HEK293T (cell line): ENCODE results near the gene MPPE1.
"Not testable (repeated sequence)": the region's sequence is repeated elsewhere in the genome, so short reads cannot be mapped to it uniquely, and the experiment has no call there.

Experiments used
- CTCF ChIA-PET: fragments of 350-600 bp; formaldehyde crosslinking; extraction: SDS; loops from one replicate; lab custom pipeline; 2021; ENCODE audit warnings: antibody characterized with exemption, inconsistent platforms; lab: Yijun Ruan, JAX
- POLR2A ChIA-PET: fragments of 350-600 bp; formaldehyde crosslinking; extraction: SDS; loops from one replicate; lab custom pipeline; 2020; ENCODE audit warnings: antibody characterized with exemption, inconsistent platforms; lab: Yijun Ruan, JAX
- DNase-seq: peaks from one replicate; pipeline ENCODE4 v3.0.0; 2012; ENCODE audit warnings: mixed read lengths; ENCODE audit errors: extremely low spot score
- ARNT ChIP-seq: fragments of 450-650 bp; IDR thresholded peaks from 2 replicates; pipeline ENCODE4 v1.6.1; 2017; ENCODE audit warnings: mild to moderate bottlenecking
- BHLHE40 ChIP-seq: fragments of 450-650 bp; IDR thresholded peaks from 2 replicates; pipeline ENCODE4 v1.6.1; 2016; ENCODE audit warnings: mild to moderate bottlenecking, moderate library complexity, borderline replicate concordance
- CTBP1 ChIP-seq: fragments of 450-650 bp; IDR thresholded peaks from 2 replicates; pipeline ENCODE4 v1.6.1; 2016; ENCODE audit warnings: borderline replicate concordance
- ELF4 ChIP-seq: fragments of 450-650 bp; IDR thresholded peaks from 2 replicates; pipeline ENCODE4 v1.6.1; 2017; ENCODE audit warnings: antibody characterized with exemption
- FOXA1 ChIP-seq: fragments of 450-650 bp; IDR thresholded peaks from 2 replicates; pipeline ENCODE4 v1.6.1; 2016; ENCODE audit warnings: mild to moderate bottlenecking
- FOXK2 ChIP-seq: fragments of 450-650 bp; IDR thresholded peaks from 2 replicates; pipeline ENCODE4 v1.6.1; 2016; ENCODE audit warnings: mild to moderate bottlenecking
- FOXM1 ChIP-seq: fragments of 450-650 bp; IDR thresholded peaks from 2 replicates; pipeline ENCODE4 v1.6.1; 2017; ENCODE audit warnings: mild to moderate bottlenecking, borderline replicate concordance
- HDGF ChIP-seq: fragments of 450-650 bp; IDR thresholded peaks from 2 replicates; pipeline ENCODE4 v1.6.1; 2017; ENCODE audit warnings: antibody characterized with exemption, borderline replicate concordance
- L3MBTL2 ChIP-seq: fragments of 450-650 bp; conservative IDR thresholded peaks from 2 replicates; pipeline ENCODE4 v1.6.1; 2016; ENCODE audit warnings: mild to moderate bottlenecking
- LEF1 ChIP-seq: fragments of 450-650 bp; IDR thresholded peaks from 2 replicates; pipeline ENCODE4 v1.6.1; 2017; ENCODE audit warnings: mild to moderate bottlenecking, borderline replicate concordance
- NFRKB ChIP-seq: fragments of 450-650 bp; IDR thresholded peaks from 2 replicates; pipeline ENCODE4 v1.6.1; 2016; ENCODE audit warnings: mild to moderate bottlenecking, moderate library complexity
- PKNOX1 ChIP-seq: fragments of 450-650 bp; IDR thresholded peaks from 2 replicates; pipeline ENCODE4 v1.6.1; 2016
- SP1 ChIP-seq: fragments of 450-650 bp; IDR thresholded peaks from 2 replicates; pipeline ENCODE4 v1.6.1; 2017
- SUZ12 ChIP-seq: fragments of 450-650 bp; IDR thresholded peaks from 2 replicates; pipeline ENCODE4 v1.6.1; 2016; ENCODE audit warnings: mild to moderate bottlenecking
- TARDBP ChIP-seq: fragments of 450-650 bp; IDR thresholded peaks from 2 replicates; pipeline ENCODE4 v1.6.1; 2016
- ZNF384 ChIP-seq: fragments of 450-650 bp; IDR thresholded peaks from 2 replicates; pipeline ENCODE4 v1.6.1; 2016

The MPPE1 gene

GRCh38 chr18:11906176-11906575, 1.9 kb downstream of the MPPE1 start:
- TF ChIP-seq NFRKB (no peak), BHLHE40 (no peak), SP1 (no peak), HDGF (no peak), SUZ12 (no peak), LEF1 (no peak), FOXK2 (no peak), TARDBP (no peak), ZNF384 (no peak), ARNT (no peak), ELF4 (no peak), FOXM1 (no peak), FOXA1 (no peak), PKNOX1 (no peak), CTBP1 (no peak), L3MBTL2 (no peak)
- DNase-seq, result no peak
- ChIA-PET POLR2A (no interaction called here), CTCF (no interaction called here)

GRCh38 chr18:11905613-11906012, 2.5 kb downstream of the MPPE1 start:
- ChIA-PET CTCF (no interaction called here), POLR2A (no interaction called here)

DNA sequence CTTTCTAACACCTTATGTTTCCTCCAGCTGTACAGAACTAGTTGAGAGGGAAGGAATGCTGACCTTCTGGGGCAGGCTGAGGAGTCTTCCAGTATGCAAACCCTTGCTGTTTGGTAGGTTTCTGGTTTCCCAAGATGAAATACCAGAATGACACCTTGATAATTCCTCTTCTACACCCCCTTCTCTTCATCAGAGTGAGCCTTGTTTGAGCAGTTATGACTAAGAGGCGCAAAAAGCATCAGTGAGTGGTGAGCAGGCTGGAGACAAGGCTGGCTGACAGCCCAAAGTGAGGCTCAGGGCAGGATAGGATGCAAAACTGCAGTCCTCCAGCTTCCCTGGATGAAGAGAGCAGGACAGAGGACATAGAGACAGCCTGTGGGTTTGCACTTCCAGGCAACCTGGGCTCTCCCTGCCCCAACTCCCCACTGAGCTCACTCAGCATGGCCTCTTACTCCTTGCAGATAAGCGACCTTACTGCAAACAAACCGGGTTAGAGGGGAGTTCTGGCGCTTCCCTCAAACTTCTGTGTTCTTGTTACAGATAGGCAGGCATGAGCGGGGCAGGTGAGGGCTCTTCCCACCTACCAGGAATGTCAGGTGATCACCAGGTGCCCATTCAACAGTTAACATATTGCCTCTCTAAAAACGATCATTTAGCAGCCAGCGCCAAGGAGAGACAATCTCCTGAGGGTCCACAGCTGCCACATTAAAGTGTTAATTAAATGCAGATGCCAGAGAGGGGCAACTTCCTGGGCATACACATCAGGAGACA, 5.4 kb downstream of the MPPE1 start:
- ChIA-PET CTCF (no interaction called here), POLR2A (no interaction called here)
- TF ChIP-seq PKNOX1 (no peak), SUZ12 (no peak), LEF1 (no peak)
- DNase-seq, result no peak

More at GRCh38 chr18:11905613-11906012, 2.5 kb downstream of the MPPE1 start:
- no peak for DNase-seq
- no peak for TF ChIP-seq FOXK2

DNA sequence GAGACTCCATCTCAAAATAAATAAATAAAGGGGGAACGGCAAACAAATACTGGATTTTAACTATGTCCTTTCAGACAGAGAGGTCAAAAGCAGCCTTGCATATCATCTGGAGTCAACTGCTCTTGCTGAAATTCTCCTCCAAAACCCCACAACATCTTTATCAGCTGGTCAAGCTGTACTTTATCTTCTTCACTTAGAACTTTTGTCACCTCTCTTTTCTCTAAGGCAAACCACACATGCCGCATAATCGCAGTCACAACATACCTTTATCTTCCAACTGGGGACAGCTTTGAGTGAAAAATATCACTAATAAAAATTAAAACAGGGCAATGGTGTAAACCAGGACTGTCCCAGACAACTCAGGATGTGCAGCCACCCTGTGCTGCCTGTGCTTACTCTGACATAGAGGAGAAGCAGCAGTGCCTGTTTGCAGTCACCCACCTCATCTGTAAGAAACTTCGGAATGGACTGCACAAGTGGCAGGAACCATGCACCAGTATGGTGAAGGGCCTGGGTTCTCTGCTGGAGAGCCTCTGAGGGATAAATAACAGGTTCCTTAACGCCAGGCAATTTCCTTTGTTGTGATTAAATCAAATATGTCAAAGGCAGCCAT, 6.2 kb downstream of the MPPE1 start:
- TF ChIP-seq HDGF, result no peak
- no peak for TF ChIP-seq PKNOX1
- no peak for TF ChIP-seq FOXA1
- TF ChIP-seq SP1, result no peak
- no peak for TF ChIP-seq ZNF384
- no peak for TF ChIP-seq BHLHE40
- TF ChIP-seq ELF4, result no peak
- no peak for TF ChIP-seq TARDBP
- TF ChIP-seq CTBP1, result no peak
- POLR2A ChIA-PET, result no interaction called here
- DNase-seq, result no peak
- CTCF ChIA-PET, result no interaction called here

DNA sequence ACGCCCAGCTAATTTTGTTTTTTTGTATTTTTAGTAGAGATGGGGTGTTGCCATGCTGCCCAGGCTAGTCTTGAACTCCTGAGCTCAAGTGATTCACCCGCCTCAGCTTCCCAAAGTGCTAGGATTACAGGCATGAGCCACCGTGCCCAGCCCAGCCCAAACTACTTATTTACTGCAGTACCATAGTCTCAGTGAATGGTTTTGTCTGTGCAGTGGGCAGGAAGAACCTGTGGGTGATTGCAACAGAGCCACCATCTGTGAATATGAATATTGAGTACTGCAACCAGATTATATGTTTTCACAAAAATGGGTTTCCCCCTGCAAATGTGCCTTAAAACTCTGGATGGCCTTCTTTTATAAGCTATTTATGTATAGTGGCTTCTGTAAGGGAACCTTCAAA, 9.1 kb downstream of the MPPE1 start:
- CTCF ChIA-PET, result no interaction called here
- DNase-seq, result no peak
- no peak for TF ChIP-seq ELF4
- TF ChIP-seq FOXK2, result no peak
- no peak for TF ChIP-seq PKNOX1
- TF ChIP-seq FOXM1, result no peak
- TF ChIP-seq NFRKB, result no peak
- TF ChIP-seq SUZ12, result no peak
- TF ChIP-seq HDGF, result no peak
- TF ChIP-seq CTBP1, result no peak
- TF ChIP-seq ZNF384, result no peak
- TF ChIP-seq FOXA1, result no peak
- POLR2A ChIA-PET, result no interaction called here

DNA sequence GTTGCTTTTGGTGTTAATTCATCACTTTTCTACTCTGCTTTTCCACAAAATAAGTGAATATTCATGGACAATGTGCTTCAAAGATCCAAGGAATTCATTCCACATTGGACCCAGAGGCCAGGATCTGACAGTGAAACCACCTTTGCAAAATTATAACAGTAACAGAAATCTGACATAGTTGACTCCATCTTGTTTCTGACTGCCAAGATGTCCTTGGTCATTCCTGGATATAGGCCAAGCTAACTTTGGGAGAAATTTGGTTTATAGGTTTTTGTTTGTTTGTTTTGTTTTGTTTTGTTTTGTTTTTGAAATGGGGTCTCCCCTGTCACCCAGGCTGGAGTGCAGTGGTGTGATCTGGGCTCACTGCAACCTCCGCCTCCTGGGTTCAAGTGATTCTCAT, 10.3 kb downstream of the MPPE1 start:
- TF ChIP-seq L3MBTL2, result no peak
- TF ChIP-seq FOXM1, result no peak
- no peak for TF ChIP-seq PKNOX1
- TF ChIP-seq BHLHE40, result no peak
- TF ChIP-seq FOXK2, result no peak
- no peak for TF ChIP-seq SP1
- no peak for TF ChIP-seq ELF4
- TF ChIP-seq LEF1, result no peak
- TF ChIP-seq ARNT, result no peak
- no peak for TF ChIP-seq CTBP1
- no peak for TF ChIP-seq FOXA1
- no peak for TF ChIP-seq ZNF384
- TF ChIP-seq NFRKB, result no peak
- TF ChIP-seq HDGF, result no peak
- TF ChIP-seq SUZ12, result no peak
- TF ChIP-seq TARDBP, result no peak
- ChIA-PET POLR2A (no interaction called here), CTCF (no interaction called here)
- no peak for DNase-seq

- CTCF ChIA-PET, POLR2A ChIA-PET, DNase-seq: not testable (repeated sequence)
These were observed 15.7 kb downstream of the MPPE1 start for GRCh38 chr18:11892438-11892837.
